HG03342 (cell line): ENCODE data around the gene PGP.

Experiments used
- ATAC-seq: cut with Tn5 transposase; IDR thresholded peaks from one replicate; pipeline ENCODE4 v1.9.1; 2021; ENCODE audit warnings: mild to moderate bottlenecking, moderate library complexity; ENCODE audit not compliant: unreplicated experiment

The PGP gene

GRCh38 chr16:2237493-2238149, 23.0 kb upstream of the PGP start:
- no peak for ATAC-seq

- no peak for ATAC-seq
Measured at GRCh38 chr16:2237102-2237482, 22.5 kb upstream of the PGP start.

GRCh38 chr16:2236337-2237101, 21.9 kb upstream of the PGP start, which contains the start of gene DNASE1L2:
TSS of gene DNASE1L2 (plus strand) at chr16:2236444. CDS start at chr16:2236817, 373 bp downstream.
- no peak for ATAC-seq

- no peak for ATAC-seq
Measured at GRCh38 chr16:2235695-2236336, 21.2 kb upstream of the PGP start.

- ATAC-seq = no peak
Measured at GRCh38 chr16:2235234-2235651, 20.6 kb upstream of the PGP start.

- no peak for ATAC-seq
Measured at GRCh38 chr16:2234813-2235170, 20.2 kb upstream of the PGP start.

- no peak for ATAC-seq
Measured at GRCh38 chr16:2233872-2234812, 19.5 kb upstream of the PGP start.

- no peak for ATAC-seq
Measured at GRCh38 chr16:2233046-2233775, 18.6 kb upstream of the PGP start.

GRCh38 chr16:2232094-2232990, 17.7 kb upstream of the PGP start:
- no peak for ATAC-seq

GRCh38 chr16:2231016-2231931, 16.6 kb upstream of the PGP start:
- ATAC-seq = no peak

- no peak for ATAC-seq
Measured at GRCh38 chr16:2230376-2230775, 15.7 kb upstream of the PGP start.

GRCh38 chr16:2229632-2230250, 15.1 kb upstream of the PGP start:
- ATAC-seq = no peak

- ATAC-seq = no peak
Measured at GRCh38 chr16:2229091-2229490, 14.5 kb upstream of the PGP start.

GRCh38 chr16:2228161-2228824, 13.7 kb upstream of the PGP start:
- no peak for ATAC-seq

- no peak for ATAC-seq
Measured at GRCh38 chr16:2226918-2227317, 12.3 kb upstream of the PGP start.

- no peak for ATAC-seq
Measured at GRCh38 chr16:2226245-2226793, 11.7 kb upstream of the PGP start.

GRCh38 chr16:2223942-2224486, 9.4 kb upstream of the PGP start:
- ATAC-seq = peak; percentile 25
